ENCODE data around the gene NCAM2. TPM values are rescaled to one million over a fixed set of nuclear protein-coding genes. Genes with fewer than 3 reads are reported as not detected.

NCAM2 gene
- total RNA-seq, 3 donors from 2014 or later, result 2.9 to 14.1 (median 4.0) TPM

- Histone ChIP-seq H3K36me3 (ENCODE audit: low read depth) (no peaks in the 10 kb centered on the region), H3K9me3 (peaks cover 34% of the 10 kb centered on the region), H3K4me1 (ENCODE audit: low read depth) (no peaks in the 10 kb centered on the region), H3K4me3 (no peak overlapping the region)
- DNase-seq (no peak), ATAC-seq (no peak)
- intact Hi-C loops (cut with DNase I, micrococcal nuclease), result no loop called here
- TF ChIP-seq, protein P1, sequence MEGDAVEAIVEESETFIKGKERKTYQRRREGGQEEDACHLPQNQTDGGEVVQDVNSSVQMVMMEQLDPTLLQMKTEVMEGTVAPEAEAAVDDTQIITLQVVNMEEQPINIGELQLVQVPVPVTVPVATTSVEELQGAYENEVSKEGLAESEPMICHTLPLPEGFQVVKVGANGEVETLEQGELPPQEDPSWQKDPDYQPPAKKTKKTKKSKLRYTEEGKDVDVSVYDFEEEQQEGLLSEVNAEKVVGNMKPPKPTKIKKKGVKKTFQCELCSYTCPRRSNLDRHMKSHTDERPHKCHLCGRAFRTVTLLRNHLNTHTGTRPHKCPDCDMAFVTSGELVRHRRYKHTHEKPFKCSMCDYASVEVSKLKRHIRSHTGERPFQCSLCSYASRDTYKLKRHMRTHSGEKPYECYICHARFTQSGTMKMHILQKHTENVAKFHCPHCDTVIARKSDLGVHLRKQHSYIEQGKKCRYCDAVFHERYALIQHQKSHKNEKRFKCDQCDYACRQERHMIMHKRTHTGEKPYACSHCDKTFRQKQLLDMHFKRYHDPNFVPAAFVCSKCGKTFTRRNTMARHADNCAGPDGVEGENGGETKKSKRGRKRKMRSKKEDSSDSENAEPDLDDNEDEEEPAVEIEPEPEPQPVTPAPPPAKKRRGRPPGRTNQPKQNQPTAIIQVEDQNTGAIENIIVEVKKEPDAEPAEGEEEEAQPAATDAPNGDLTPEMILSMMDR (IDR thresholded peaks at IDR 0.05), result no peak
Measured at GRCh38 chr21:21345872-21346271, 347.7 kb downstream of the NCAM2 start.

DNA sequence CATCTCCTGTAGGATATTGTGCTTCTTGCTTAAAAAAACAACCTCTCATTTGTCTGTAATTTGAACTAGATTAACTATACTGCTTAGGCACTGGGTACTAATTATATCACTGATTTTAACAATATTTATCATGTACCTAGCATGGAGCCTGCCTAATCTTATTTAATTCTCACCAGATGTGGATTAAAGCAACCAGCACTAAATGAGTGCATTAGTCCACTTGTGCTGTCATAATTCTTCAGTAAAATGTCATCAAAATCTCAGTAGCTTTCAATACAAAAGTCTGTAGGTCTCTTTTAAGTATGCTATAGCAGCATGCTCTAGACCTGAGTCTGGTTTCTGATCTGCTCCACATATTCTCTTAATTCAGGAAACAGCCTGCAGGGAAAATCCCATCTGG lies 368.1 kb downstream of the NCAM2 start:
- ATAC-seq (no peak), DNase-seq (no peak)
- Histone ChIP-seq H3K4me1 (ENCODE audit: low read depth) (no peaks in the 10 kb centered on the region), H3K4me3 (no peak overlapping the region), H3K9me3 (peaks cover 3% of the 10 kb centered on the region), H3K36me3 (ENCODE audit: low read depth) (no peaks in the 10 kb centered on the region)
- intact Hi-C loops (cut with DNase I, micrococcal nuclease), result no loop called here
- TF ChIP-seq, protein P1 (IDR thresholded peaks at IDR 0.05), result no peak

- TF ChIP-seq, protein P1 (IDR thresholded peaks at IDR 0.05), result no peak
- Histone ChIP-seq H3K4me1 (ENCODE audit: low read depth) (no peaks in the 10 kb centered on the region), H3K4me3 (no peak overlapping the region), H3K36me3 (ENCODE audit: low read depth) (no peaks in the 10 kb centered on the region), H3K9me3 (peaks cover 3% of the 10 kb centered on the region)
- intact Hi-C loops (cut with DNase I, micrococcal nuclease), result no loop called here
- DNase-seq (no peak), ATAC-seq (no peak)
Measured at GRCh38 chr21:21367583-21367982, 369.4 kb downstream of the NCAM2 start.

GRCh38 chr21:21373969-21374368 lies 375.8 kb downstream of the NCAM2 start:
- ATAC-seq, result no peak

GRCh38 chr21:21383126-21383525 lies 384.9 kb downstream of the NCAM2 start:
- Histone ChIP-seq H3K4me3 (no peak overlapping the region), H3K4me1 (ENCODE audit: low read depth) (no peaks in the 10 kb centered on the region), H3K9me3 (peaks cover 5% of the 10 kb centered on the region), H3K36me3 (ENCODE audit: low read depth) (no peaks in the 10 kb centered on the region)
- intact Hi-C loops (cut with DNase I, micrococcal nuclease), result no loop called here
- DNase-seq (no peak), ATAC-seq (no peak)
- TF ChIP-seq, protein P1 (IDR thresholded peaks at IDR 0.05), result no peak

More at GRCh38 chr21:21373969-21374368, 375.8 kb downstream of the NCAM2 start:
- no peak for DNase-seq
- Histone ChIP-seq H3K4me1 (ENCODE audit: low read depth) (no peaks in the 10 kb centered on the region), H3K9me3 (peaks cover under 1% of the 10 kb centered on the region), H3K4me3 (no peak overlapping the region), H3K36me3 (ENCODE audit: low read depth) (no peaks in the 10 kb centered on the region)
- intact Hi-C loops (cut with DNase I, micrococcal nuclease), result no loop called here
- TF ChIP-seq, protein P1 (IDR thresholded peaks at IDR 0.05), result no peak

DNA sequence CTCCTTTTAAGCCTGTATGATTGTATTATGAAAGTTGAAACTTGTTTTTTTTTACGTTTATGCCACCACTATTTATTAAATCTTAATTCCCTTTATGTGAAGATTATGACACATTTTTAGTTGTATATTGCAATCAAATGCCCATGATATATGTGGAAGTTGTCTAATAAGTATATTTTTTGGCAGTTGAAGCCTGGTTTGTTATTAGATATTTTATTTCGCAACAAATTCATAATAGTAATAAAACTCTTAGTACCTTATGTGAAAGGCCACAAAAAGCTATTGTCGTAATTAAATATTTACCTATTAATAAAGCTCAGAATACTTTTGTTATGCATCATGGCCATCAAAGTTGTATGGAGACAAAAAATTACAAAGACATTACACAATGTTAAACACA lies 386.8 kb downstream of the NCAM2 start:
- intact Hi-C loops (cut with DNase I, micrococcal nuclease), result no loop called here
- H3K9me3 ChIP-seq, result peaks cover 8% of the 10 kb centered on the region
- ATAC-seq (no peak), DNase-seq (no peak)
- H3K4me3 ChIP-seq, result no peak overlapping the region
- H3K36me3 ChIP-seq (ENCODE audit: low read depth), result no peaks in the 10 kb centered on the region
- TF ChIP-seq, protein P1 (IDR thresholded peaks at IDR 0.05), result no peak
- H3K4me1 ChIP-seq (ENCODE audit: low read depth), result no peaks in the 10 kb centered on the region
